H9 (cell line): ENCODE results near the gene PDZK1IP1. TPM values are rescaled to one million over a fixed set of nuclear protein-coding genes. Genes with fewer than 3 reads are reported as not detected.

Source experiments
- DNase-seq: peaks from one replicate; pipeline ENCODE4 v3.0.0-alpha.2; 2017
- H2AFZ ChIP-seq: one replicate; pipeline ENCODE4 v1.6.1; 2013; ENCODE audit warnings: mild to moderate bottlenecking, low read length, control low read depth, moderate library complexity
- H2AK5ac ChIP-seq: 2 replicates; pipeline ENCODE4 v1.6.1; 2013; ENCODE audit warnings: low read length, control low read depth, mixed read lengths; ENCODE audit not compliant: insufficient read length
- H2BK120ac ChIP-seq: one replicate; pipeline ENCODE4 v1.6.1; 2013; ENCODE audit warnings: low read depth, mild to moderate bottlenecking, low read length, control low read depth, inconsistent platforms; ENCODE audit not compliant: poor library complexity, severe bottlenecking
- H2BK12ac ChIP-seq: 2 replicates; pipeline ENCODE4 v1.6.1; 2013; ENCODE audit warnings: low read length, control low read depth, mixed read lengths, low read depth; ENCODE audit not compliant: insufficient read length
- H2BK15ac ChIP-seq: 2 replicates; pipeline ENCODE4 v1.6.1; 2013; ENCODE audit warnings: low read depth, low read length, control low read depth
- H2BK20ac ChIP-seq: one replicate; pipeline ENCODE4 v1.6.1; 2013; ENCODE audit warnings: low read depth, mild to moderate bottlenecking, low read length, control low read depth, inconsistent platforms; ENCODE audit not compliant: poor library complexity, severe bottlenecking
- H2BK5ac ChIP-seq: 2 replicates; pipeline ENCODE4 v1.6.1; 2013; ENCODE audit warnings: low read length, control low read depth, mixed read lengths; ENCODE audit not compliant: insufficient read length
- H3K14ac ChIP-seq: 2 replicates; pipeline ENCODE4 v1.6.1; 2013; ENCODE audit warnings: low read length, control low read depth; ENCODE audit not compliant: insufficient read depth
- H3K18ac ChIP-seq: 2 replicates; pipeline ENCODE4 v1.6.1; 2013; ENCODE audit warnings: low read depth, mild to moderate bottlenecking, mixed read lengths, low read length, control low read depth; ENCODE audit not compliant: insufficient read length
- H3K23ac ChIP-seq: 2 replicates; pipeline ENCODE4 v1.6.1; 2013; ENCODE audit warnings: low read length, control low read depth, mixed read lengths, low read depth; ENCODE audit not compliant: insufficient read length
- H3K23me2 ChIP-seq: 2 replicates; pipeline ENCODE4 v1.6.1; 2013; ENCODE audit warnings: low read depth, mild to moderate bottlenecking, mixed read lengths, low read length, control low read depth; ENCODE audit not compliant: insufficient read length, poor library complexity, severe bottlenecking
- H3K27ac ChIP-seq: 2 replicates; pipeline ENCODE4 v1.5.1; 2013; ENCODE audit warnings: low read length, control low read depth, mixed read lengths, low read depth; ENCODE audit not compliant: insufficient read length
- H3K27me3 ChIP-seq: 2 replicates; pipeline ENCODE4 v1.6.1; 2013; ENCODE audit warnings: low read length, control low read depth, inconsistent platforms; ENCODE audit not compliant: insufficient read depth
- H3K4ac ChIP-seq: 2 replicates; pipeline ENCODE4 v1.6.1; 2013; ENCODE audit warnings: low read depth, mild to moderate bottlenecking, control low read depth, inconsistent platforms, low read length, moderate library complexity
- H3K4me1 ChIP-seq: 2 replicates; pipeline ENCODE4 v1.6.1; 2013; ENCODE audit warnings: low read length, control low read depth, inconsistent platforms; ENCODE audit not compliant: insufficient read depth
- H3K4me2 ChIP-seq: 2 replicates; pipeline ENCODE4 v1.6.1; 2013; ENCODE audit warnings: low read length, control low read depth, mixed read lengths; ENCODE audit not compliant: insufficient read length, insufficient read depth
- H3K56ac ChIP-seq: 2 replicates; pipeline ENCODE4 v1.6.1; 2013; ENCODE audit warnings: low read depth, mild to moderate bottlenecking, mixed read lengths, low read length, control low read depth; ENCODE audit not compliant: insufficient read length
- H3K79me1 ChIP-seq: 2 replicates; pipeline ENCODE4 v1.6.1; 2013; ENCODE audit warnings: low read depth, mild to moderate bottlenecking, moderate library complexity, low read length, control low read depth, inconsistent platforms; ENCODE audit not compliant: insufficient read depth, poor library complexity, severe bottlenecking
- H3K79me2 ChIP-seq: 2 replicates; pipeline ENCODE4 v1.6.1; 2013; ENCODE audit warnings: low read length, control low read depth, inconsistent platforms; ENCODE audit not compliant: insufficient read depth
- H3K9ac ChIP-seq: 2 replicates; pipeline ENCODE4 v1.6.1; 2013; ENCODE audit warnings: low read length, control low read depth, mixed read lengths; ENCODE audit not compliant: insufficient read length; ENCODE audit errors: extremely low read depth
- H3K9me3 ChIP-seq: one replicate; pipeline ENCODE4 v1.6.1; 2013; ENCODE audit warnings: low read depth, low read length, inconsistent platforms; ENCODE audit not compliant: control insufficient read depth
- H3T11ph ChIP-seq: one replicate; pipeline ENCODE4 v1.6.1; 2013; ENCODE audit warnings: mild to moderate bottlenecking, low read length, control low read depth, inconsistent platforms
- H4K20me1 ChIP-seq: one replicate; pipeline ENCODE4 v1.6.1; 2013; ENCODE audit not compliant: control insufficient read depth, insufficient read length, insufficient read depth
- H4K5ac ChIP-seq: 2 replicates; pipeline ENCODE4 v1.6.1; 2013; ENCODE audit warnings: low read depth, mild to moderate bottlenecking, mixed read lengths, low read length, control low read depth; ENCODE audit not compliant: insufficient read length
- H4K8ac ChIP-seq: replicated peaks from 2 replicates; pipeline ENCODE4 v1.6.1; 2013; ENCODE audit warnings: low read length, control low read depth, mixed read lengths, low read depth; ENCODE audit not compliant: insufficient read length
- H4K91ac ChIP-seq: 2 replicates; pipeline ENCODE4 v1.6.1; 2013; ENCODE audit warnings: low read depth, mild to moderate bottlenecking, moderate library complexity, mixed read lengths, low read length, control low read depth; ENCODE audit not compliant: insufficient read length
- H3K27ac Mint-ChIP-seq, 3 experiments: 2 replicates in 2 of 3; 3 replicates in 1 of 3; pipeline ENCODE4 v1.8.0; 2020 to 2021; ENCODE audit warnings: mixed read lengths in 3 of 3, mild to moderate bottlenecking in 1 of 3, moderate library complexity in 1 of 3
- H3K27me3 Mint-ChIP-seq: 2 replicates; pipeline ENCODE4 v1.8.0; 2021; ENCODE audit warnings: low read depth, mild to moderate bottlenecking, moderate library complexity, mixed read lengths
- H3K36me3 Mint-ChIP-seq, 3 experiments: 2 replicates in 2 of 3; 3 replicates in 1 of 3; pipeline ENCODE4 v1.8.0; 2020 to 2021; ENCODE audit warnings: low read depth in 3 of 3, mixed read lengths in 3 of 3; ENCODE audit not compliant: insufficient read depth in 1 of 3
- H3K4me1 Mint-ChIP-seq, 2 experiments: 2 replicates each; pipeline ENCODE4 v1.8.0; 2020; ENCODE audit warnings: mixed read lengths in 2 of 2
- H3K4me3 Mint-ChIP-seq, 2 experiments: 2 replicates in 1 of 2; 3 replicates in 1 of 2; pipeline ENCODE4 v1.8.0; 2020 to 2021; ENCODE audit warnings: mild to moderate bottlenecking in 2 of 2, mixed read lengths in 2 of 2, moderate library complexity in 1 of 2
- H3K9me3 Mint-ChIP-seq, 2 experiments: 2 replicates in 1 of 2; 3 replicates in 1 of 2; pipeline ENCODE4 v1.8.0; 2020; ENCODE audit warnings: mild to moderate bottlenecking in 2 of 2, mixed read lengths in 2 of 2, moderate library complexity in 1 of 2
- CTCF ChIP-seq: fragments of 200-600 bp; sonication (generic); conservative IDR thresholded peaks from 3 replicates; pipeline ENCODE4 v1.8.0; 2021; ENCODE audit warnings: antibody characterized with exemption, mild to moderate bottlenecking
- WGBS: extraction: QIAGEN DNeasy Blood & Tissue Kit; methylation state at CpG from one replicate; pipeline ENCODE4 v1.1.7; 2013; ENCODE audit warnings: missing lambda C conversion rate, low lambda C conversion rate, mixed read lengths; ENCODE audit not compliant: insufficient read length; ENCODE audit errors: extremely low coverage; 5-methylcytosine and 5-hydroxymethylcytosine counted together
- total RNA-seq: library from RNA; stranded (reverse); gene quantifications from 2 replicates; pipeline ENCODE4 v1.2.1, GENCODE V29; 2021

Gene PDZK1IP1
- total RNA-seq, 1 experiment from 2014 or later: not detected

GRCh38 chr1:47230692-47231300 is 41.0 kb upstream of the PDZK1IP1 start:
- Histone ChIP-seq H3K4me2 (peak overlapping the region; percentile 38), H4K20me1 (peaks cover 2% of the 10 kb centered on the region)
- peaks cover 36 to 58% of the 10 kb centered on the region in 2 experiments for H3K4me1 Mint-ChIP-seq

More at GRCh38 chr1:47230692-47231300, 41.0 kb upstream of the PDZK1IP1 start:
- Histone ChIP-seq H3K79me2 (no peaks in the 10 kb centered on the region), H3T11ph (no peak overlapping the region), H3K9ac (no peak overlapping the region), H2BK20ac (no peak overlapping the region), H2BK12ac (no peak overlapping the region), H2AFZ (no peak overlapping the region), H3K23ac (no peak overlapping the region), H4K91ac (no peak overlapping the region), H2AK5ac (no peak overlapping the region), H3K9me3 (no peaks in the 10 kb centered on the region), H3K4ac (no peak overlapping the region), H3K4me1 (no peaks in the 10 kb centered on the region; the same call in 1 of the 2 replicates), H2BK5ac (no peak overlapping the region), H3K27me3 (peaks cover 97% of the 10 kb centered on the region), H3K79me1 (no peaks in the 10 kb centered on the region), H3K23me2 (peaks cover 18% of the 10 kb centered on the region), H4K8ac (no peak overlapping the region), H3K27ac (no peak overlapping the region), H3K56ac (no peak overlapping the region), H2BK15ac (no peak overlapping the region), H3K14ac (no peak overlapping the region), H2BK120ac (no peak overlapping the region), H4K5ac (no peak overlapping the region), H3K18ac (no peak overlapping the region)
- Mint-ChIP-seq H3K27ac (peak overlapping the region in 1 of 3 experiments; percentile 45; a peak in 1 of 7 replicates), H3K36me3 (peaks cover 0 to 3% (median 0%) of the 10 kb centered on the region in 3 experiments; a peak in 2 of 7 replicates), H3K27me3 (peaks cover 100% of the 10 kb centered on the region), H3K4me3 (peak overlapping the region; percentile 43 to 79; a peak in 4 of 5 replicates), H3K9me3 (peaks cover 0 to 7% of the 10 kb centered on the region in 2 experiments; a peak in 2 of 5 replicates)
- peak; percentile 73 for DNase-seq
- no peak for TF ChIP-seq CTCF
- WGBS: no CpG with 5 or more reads among the region's 44 CpGs
